ENCODE results near the gene PEAR1. TPM values are rescaled to one million over a fixed set of nuclear protein-coding genes. Genes with fewer than 3 reads are reported as not detected.

Gene PEAR1
- total RNA-seq, 6 experiments from 2014 or later = 3.2 to 23.6 (median 20.2) TPM

- H3K4me3 Mint-ChIP-seq = peak overlapping the region; percentile 82; the same call in 1 of the 2 replicates
- no peak for DNase-seq
These were observed 483 bp downstream of the PEAR1 start for GRCh38 chr1:156894001-156894400.

GRCh38 chr1:156894711-156895454 lies 1.4 kb downstream of the PEAR1 start:
- peak overlapping the region; percentile 82; the same call in 1 of the 2 replicates for H3K4me3 Mint-ChIP-seq
- peaks cover 53% of the 10 kb centered on the region for H3K4me1 Mint-ChIP-seq (ENCODE audit: low read depth)
- H3K9me3 Mint-ChIP-seq = no peaks in the 10 kb centered on the region
- peaks cover 7% of the 10 kb centered on the region; the same call in 1 of the 2 replicates for H3K36me3 Mint-ChIP-seq (ENCODE audit: low read depth)
- DNase-seq = no peak
- H3K27me3 Mint-ChIP-seq (ENCODE audit: insufficient read depth) = no peaks in the 10 kb centered on the region; the same call in none of the 2 replicates
- TF ChIP-seq, protein P1, sequence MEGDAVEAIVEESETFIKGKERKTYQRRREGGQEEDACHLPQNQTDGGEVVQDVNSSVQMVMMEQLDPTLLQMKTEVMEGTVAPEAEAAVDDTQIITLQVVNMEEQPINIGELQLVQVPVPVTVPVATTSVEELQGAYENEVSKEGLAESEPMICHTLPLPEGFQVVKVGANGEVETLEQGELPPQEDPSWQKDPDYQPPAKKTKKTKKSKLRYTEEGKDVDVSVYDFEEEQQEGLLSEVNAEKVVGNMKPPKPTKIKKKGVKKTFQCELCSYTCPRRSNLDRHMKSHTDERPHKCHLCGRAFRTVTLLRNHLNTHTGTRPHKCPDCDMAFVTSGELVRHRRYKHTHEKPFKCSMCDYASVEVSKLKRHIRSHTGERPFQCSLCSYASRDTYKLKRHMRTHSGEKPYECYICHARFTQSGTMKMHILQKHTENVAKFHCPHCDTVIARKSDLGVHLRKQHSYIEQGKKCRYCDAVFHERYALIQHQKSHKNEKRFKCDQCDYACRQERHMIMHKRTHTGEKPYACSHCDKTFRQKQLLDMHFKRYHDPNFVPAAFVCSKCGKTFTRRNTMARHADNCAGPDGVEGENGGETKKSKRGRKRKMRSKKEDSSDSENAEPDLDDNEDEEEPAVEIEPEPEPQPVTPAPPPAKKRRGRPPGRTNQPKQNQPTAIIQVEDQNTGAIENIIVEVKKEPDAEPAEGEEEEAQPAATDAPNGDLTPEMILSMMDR (IDR thresholded peaks at IDR 0.05) = no peak
- H3K27ac Mint-ChIP-seq = peak overlapping the region; percentile 95

More at GRCh38 chr1:156894001-156894400, 483 bp downstream of the PEAR1 start:
- Mint-ChIP-seq H3K9me3 (no peaks in the 10 kb centered on the region), H3K27ac (peak overlapping the region; percentile 95), H3K36me3 (ENCODE audit: low read depth) (peaks cover 7% of the 10 kb centered on the region; the same call in 1 of the 2 replicates), H3K27me3 (ENCODE audit: insufficient read depth) (no peaks in the 10 kb centered on the region; the same call in 1 of the 2 replicates), H3K4me1 (ENCODE audit: low read depth) (peaks cover 51% of the 10 kb centered on the region)
- TF ChIP-seq, protein P1 (IDR thresholded peaks at IDR 0.05) = 0 out of 2 replicates have a peak, but pooled peaks have one; percentile 1

DNA sequence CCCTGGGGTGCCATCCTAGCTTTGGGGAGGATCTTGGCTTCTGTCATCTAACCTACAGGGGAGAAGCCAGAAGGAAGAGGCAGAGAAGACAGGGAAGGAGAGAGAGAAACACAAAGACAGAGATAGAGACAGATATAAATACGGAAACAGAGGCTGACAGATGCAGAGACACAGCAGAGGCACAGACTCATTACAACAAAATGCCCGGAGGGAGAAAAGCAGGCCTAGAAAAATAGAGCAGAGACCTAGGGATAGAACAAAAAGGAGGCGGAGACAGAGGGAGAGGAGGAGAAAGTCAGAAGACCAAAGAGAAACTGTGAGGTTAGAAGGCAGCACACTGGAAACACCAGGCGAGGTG lies 1.9 kb downstream of the PEAR1 start:
- H3K9me3 Mint-ChIP-seq = no peaks in the 10 kb centered on the region
- H3K36me3 Mint-ChIP-seq (ENCODE audit: low read depth) = peaks cover 7% of the 10 kb centered on the region; the same call in 1 of the 2 replicates
- H3K4me1 Mint-ChIP-seq (ENCODE audit: low read depth) = peaks cover 53% of the 10 kb centered on the region
- TF ChIP-seq, protein P1 (IDR thresholded peaks at IDR 0.05) = no peak
- peak; percentile 64 for DNase-seq
- peak overlapping the region; percentile 82; the same call in 1 of the 2 replicates for H3K4me3 Mint-ChIP-seq
- no peaks in the 10 kb centered on the region; the same call in none of the 2 replicates for H3K27me3 Mint-ChIP-seq (ENCODE audit: insufficient read depth)
- H3K27ac Mint-ChIP-seq = peak overlapping the region; percentile 95

GRCh38 chr1:156895927-156896326 lies 2.4 kb downstream of the PEAR1 start:
- peak overlapping the region; percentile 82 for H3K4me3 Mint-ChIP-seq
- H3K36me3 Mint-ChIP-seq (ENCODE audit: low read depth) = peaks cover 7% of the 10 kb centered on the region; the same call in 1 of the 2 replicates
- no peak for DNase-seq
- peaks cover 53% of the 10 kb centered on the region for H3K4me1 Mint-ChIP-seq (ENCODE audit: low read depth)
- no peaks in the 10 kb centered on the region for H3K9me3 Mint-ChIP-seq
- TF ChIP-seq, protein P1 (IDR thresholded peaks at IDR 0.05) = no peak
- peak overlapping the region; percentile 95 for H3K27ac Mint-ChIP-seq
- H3K27me3 Mint-ChIP-seq (ENCODE audit: insufficient read depth) = no peaks in the 10 kb centered on the region; the same call in none of the 2 replicates

GRCh38 chr1:156896490-156897033 lies 3.0 kb downstream of the PEAR1 start:
- Mint-ChIP-seq H3K9me3 (no peaks in the 10 kb centered on the region), H3K27me3 (ENCODE audit: insufficient read depth) (no peaks in the 10 kb centered on the region; the same call in none of the 2 replicates), H3K4me1 (ENCODE audit: low read depth) (peaks cover 58% of the 10 kb centered on the region), H3K27ac (peak overlapping the region; percentile 95), H3K4me3 (peak overlapping the region; percentile 82), H3K36me3 (ENCODE audit: low read depth) (peaks cover 7% of the 10 kb centered on the region; the same call in 1 of the 2 replicates)
- DNase-seq = peak; percentile 90
- TF ChIP-seq, protein P1 (IDR thresholded peaks at IDR 0.05) = no peak

Measured in HFFc6 (cell line).